GM18861 (cell line): Measurements from ENCODE around the gene TUBA1C.

Experiments
- ATAC-seq: cut with Tn5 transposase; IDR thresholded peaks from one replicate; pipeline ENCODE4 v1.9.1; 2021; ENCODE audit not compliant: unreplicated experiment

The TUBA1C gene

DNA sequence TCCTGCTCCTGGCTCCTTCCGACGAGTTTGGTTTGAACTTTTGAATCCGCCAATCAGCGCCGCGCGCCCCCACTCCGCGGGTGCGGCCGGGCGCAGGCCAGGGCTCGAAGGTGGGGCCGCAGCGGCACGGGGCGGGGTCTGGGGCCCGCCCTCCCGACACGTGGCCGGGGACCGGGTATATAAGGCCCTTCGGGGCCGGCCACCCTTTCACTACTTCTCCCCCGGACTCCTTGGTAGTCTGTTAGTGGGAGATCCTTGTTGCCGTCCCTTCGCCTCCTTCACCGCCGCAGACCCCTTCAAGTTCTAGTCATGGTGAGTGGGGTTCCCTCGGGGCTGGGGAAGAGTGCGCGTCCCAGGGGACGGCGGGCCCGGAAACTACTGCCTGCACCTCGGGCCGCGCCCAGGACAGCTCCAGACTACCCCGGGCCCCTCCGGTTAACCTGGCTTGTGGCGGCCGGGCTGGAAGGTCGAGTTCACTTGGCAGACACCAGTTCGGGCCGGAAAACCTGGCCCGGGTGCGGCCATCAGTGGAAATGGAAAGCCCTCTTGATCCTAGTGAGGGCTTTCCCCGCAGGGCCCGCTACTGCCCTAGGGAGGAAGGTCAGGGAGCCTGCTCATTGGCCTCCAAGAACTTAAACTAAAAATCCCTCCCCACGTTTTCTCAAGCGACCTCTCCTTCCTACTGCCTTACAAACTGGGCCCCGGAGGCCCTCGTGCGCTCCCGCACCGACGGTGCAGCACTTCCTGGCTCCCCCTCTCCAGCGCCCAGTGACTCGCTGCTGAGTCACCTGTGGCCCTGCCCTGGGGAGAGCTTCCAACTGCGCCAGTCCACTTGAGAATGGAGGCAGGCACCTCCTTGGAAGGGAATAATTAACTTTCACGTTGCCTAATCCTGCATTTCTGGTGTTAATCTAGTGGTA, at the start of gene TUBA1C:
Gene TUBA1C, plus strand, starts transcription at position 210 of the 920 bp plus-strand sequence. Its CDS starts 100 bp downstream, at position 310.
- peak; percentile 73 for ATAC-seq

DNA sequence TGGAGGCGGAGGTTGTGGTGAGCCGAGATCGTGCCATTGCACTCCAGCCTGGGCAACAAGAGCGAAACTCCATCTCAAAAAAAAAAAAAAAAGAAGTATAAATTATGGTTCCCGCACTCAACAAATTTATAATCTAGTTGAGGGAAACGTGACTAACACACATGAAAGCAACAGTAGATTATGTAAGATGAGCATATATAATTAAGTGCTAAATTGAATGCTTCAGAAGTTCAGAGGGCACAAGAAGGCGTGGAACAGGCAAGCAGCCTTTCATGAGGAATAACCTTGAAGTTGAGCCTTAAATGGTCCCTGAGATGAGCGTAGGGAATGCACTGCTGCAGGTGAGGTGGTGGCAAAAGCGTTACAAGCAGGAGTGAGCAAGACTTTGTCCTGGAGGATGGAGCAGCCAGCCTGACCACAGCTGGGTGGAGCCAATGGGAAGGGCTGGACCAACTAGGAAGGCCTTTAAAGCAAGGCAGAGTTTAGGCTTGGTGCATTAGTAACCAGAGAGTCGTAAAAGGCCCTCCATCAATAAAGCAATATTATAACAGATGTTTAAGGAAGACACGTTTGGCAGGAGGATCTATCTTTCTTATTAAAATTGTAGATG, 45.4 kb upstream of the TUBA1C start:
- ATAC-seq, result no peak

- ATAC-seq, result no peak
Measured at GRCh38 chr12:49220972-49221371, 43.9 kb upstream of the TUBA1C start.

DNA sequence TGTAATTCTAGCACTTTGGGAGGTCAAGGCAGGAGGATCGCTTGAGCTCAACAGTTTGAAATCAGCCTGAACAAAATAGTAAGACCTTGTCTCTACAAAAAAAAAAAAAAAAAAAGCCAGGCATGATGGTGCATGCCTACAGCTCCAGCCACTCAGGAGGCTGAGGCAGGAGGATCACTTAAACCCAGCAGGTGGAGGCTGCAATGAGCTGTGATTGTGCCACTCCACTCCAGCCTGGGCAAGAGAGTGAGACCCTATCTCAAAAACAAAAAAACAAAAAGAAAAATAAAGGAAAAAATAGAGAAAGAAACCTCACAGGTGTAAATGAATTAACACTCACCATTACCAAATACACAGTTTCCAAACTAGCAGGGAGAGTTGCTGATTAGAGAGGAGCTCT, 41.8 kb upstream of the TUBA1C start:
- no peak for ATAC-seq

DNA sequence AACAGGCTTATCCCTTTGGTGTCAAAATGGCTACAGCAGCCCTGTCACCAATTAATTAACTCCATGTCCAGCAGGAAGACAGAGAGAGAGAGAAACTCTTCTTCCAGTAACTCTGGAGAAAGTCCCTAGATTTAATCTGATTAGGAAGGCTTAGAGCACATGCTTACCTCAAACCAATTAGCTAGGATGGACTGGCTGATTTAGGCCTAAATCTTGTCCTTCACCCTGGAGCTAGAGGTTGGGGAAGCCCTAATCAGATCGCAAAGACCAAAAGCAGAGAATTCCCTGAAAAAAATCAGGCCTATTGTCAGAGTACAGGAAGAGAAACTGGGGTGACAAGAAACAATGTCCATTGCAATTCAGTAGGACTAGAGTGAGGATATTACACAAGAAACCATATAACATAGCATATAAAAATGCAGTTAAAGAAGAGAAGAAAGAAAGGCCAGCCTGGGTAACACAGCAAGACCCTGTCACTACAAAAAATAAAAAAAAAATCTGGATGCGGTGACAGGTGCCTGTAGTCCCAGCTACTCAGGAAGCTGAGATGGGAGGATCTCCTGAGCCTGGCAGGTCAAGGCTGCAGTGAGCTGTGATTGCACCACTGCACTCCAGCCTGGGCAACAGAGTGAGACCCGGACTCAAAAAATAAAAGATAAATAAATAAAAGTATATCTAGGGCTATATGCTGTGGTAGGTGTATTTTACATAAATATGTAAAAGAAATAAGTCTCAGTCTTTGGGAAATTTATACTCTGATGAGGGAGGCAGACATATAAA, 41.1 kb upstream of the TUBA1C start:
- no peak for ATAC-seq

DNA sequence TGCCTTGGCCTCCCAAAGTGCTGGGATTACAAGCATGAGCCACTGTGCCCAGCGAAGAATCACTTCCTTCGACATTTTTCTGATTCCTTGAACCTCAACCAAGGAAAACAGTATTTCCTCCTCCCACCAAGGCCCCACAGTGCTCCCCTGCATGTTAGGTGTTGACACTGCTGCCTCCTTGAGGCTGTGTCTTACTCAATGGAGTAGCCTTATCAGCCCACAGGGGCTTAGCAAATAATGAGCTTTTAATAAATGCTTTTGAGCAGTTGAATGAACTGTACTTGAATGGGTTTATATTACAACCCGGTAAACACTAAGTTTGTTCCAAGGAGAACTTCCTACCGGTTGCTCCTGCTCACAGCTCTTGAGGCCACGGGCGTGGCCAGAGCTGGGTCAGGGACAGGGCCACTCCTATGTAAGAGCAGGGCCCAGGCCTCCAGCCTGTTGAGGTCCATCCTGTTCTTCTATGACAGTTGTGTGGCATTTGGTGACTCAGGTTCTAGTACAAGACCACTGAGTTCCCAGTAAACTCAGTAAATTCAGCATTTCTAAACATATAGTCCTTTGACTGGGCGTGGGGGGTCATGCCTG, 39.2 kb upstream of the TUBA1C start:
- ATAC-seq, result no peak

GRCh38 chr12:49227713-49228112, 37.2 kb upstream of the TUBA1C start:
- ATAC-seq, result no peak

DNA sequence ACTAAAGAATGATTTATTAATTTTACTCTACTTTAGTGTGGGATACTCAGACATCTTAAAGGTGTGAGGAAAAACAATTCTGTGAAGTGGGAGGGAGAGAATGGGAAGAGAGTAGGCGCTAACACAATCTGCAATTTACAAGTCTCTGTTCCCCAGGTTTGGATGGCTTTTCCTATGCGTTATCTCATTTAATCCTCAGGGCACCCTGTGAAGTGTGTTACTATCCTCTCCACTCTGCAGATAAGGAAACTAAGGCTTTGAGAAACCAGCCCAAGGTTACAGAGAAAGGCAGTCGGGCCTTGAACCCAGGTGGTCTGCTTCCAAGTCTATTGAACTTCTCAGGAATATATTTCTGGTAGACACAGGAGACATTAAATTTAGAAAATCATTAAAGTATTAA, 36.2 kb upstream of the TUBA1C start:
- ATAC-seq, result no peak

DNA sequence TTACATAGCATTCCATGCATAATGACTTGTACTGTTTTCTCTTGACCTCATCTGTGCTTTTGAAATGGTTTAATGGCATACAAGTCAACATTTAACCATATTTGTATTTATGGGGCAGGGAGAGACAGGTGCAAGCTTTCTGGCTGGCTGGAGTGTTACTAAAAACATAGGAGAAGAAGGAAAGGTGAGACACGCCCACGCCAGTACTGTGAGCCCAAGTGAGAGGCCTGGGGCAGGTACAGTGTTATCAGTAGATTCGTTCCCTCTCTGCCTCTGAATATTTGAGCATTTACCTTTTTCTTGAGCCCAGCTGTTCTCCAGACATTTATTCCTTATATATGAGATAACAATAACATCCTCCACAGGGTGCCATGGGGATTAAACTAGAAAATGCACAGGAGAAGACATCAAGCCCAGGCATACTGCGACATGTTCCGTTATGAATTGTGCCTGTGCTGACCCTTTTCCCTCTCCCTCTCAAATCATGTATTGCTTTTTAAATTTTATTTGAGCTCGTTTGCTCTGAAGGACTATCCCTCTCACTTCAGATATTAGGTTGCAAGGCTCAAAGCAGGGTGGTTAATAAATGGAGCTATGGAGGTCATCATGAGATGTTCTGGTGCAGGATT, 34.6 kb upstream of the TUBA1C start:
- no peak for ATAC-seq

DNA sequence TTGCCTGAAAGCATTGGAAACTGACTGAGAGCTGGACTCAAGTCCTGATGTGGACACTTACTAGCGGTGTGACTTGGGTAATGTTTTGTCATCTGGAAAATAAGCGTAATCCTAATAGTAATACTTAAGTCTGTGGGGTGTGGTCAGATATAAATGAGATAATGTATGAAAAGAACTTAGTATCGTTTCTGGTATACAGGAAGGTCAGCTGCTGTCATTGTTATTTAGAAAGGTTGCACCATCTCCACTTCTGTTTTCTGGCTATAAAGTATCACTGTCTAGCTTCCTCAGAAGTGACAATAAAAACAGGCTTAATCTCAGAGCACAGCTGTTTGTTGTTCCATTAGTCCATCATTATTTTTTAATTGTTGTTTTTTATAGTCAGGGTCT, 34.1 kb upstream of the TUBA1C start:
- no peak for ATAC-seq

GRCh38 chr12:49231878-49232655, 32.8 kb upstream of the TUBA1C start:
- no peak for ATAC-seq

DNA sequence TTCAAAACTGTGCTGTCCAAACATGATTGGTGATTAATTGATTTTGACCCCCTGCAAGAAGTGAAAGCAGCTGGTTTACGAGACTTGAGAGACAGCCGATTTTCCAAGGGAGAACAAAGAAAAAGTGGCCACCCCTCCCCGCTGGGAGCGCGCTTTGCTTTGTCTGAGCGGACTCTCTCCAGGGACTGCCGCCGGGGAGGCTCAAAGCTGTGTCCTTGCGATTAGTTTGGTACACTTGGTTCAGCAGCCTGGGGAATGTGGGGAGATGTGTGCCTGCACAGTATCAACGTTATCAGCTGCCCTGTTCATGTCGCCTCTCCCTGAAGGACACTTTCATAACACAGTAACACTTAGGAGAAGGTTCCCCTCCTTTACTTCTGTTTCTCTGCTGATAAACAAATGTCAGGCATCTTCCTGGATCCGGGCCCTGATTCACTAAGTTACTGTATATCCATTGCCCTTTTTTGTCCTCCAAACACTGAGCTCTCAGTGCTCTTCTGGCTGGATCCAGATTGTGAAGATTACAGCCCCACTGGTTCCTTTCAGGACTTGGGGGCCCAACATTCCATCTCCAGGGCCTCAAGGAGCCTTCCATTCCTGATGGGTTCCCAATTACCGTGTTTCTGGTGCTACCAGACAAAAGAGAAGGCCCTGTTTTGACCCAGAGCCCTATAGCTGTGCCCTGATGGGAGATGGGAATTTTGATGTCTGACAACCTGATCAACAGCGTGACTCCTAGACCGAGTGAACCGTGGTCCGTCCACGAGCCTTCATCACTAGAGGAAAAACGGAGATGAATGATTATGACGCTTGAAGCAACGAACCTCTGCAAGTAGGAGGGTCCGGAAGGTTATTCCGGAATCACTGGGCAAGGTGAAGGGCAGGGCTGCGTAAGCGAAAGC, 31.7 kb upstream of the TUBA1C start:
- ATAC-seq, result no peak

DNA sequence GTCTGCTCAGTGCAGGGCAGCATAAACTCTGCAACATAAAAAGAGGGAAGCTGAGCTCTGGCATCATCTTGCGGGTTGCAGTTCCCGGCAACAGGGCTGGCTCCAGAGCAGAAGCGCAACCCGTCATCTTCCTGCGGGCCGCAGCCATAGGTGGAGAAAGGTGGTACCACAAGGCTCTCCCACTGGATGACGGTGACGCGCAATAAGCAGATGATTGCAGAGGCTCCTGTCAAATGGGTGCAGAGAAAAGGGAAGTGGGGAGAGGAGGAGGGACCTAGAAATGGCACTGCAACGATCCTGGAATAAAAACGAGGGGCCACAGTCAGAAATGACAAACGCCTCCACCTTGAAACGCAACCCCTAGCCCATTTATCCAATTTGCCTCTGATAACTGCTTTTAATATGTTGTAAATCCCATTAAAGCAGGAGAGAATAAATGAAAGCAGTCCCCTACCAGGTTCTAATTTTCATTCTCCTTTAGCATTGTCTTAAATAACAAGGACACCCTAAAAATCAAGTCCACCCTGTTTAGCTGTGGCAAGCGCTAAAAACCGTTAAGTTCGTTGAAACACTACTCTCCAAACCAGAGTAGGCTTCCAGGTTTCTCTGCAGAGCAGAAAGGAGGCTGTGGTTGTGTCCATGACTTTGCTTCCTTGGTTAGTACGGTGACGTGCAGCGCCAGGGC, 30.9 kb upstream of the TUBA1C start:
- ATAC-seq, result no peak

GRCh38 chr12:49236423-49236822, 28.5 kb upstream of the TUBA1C start:
- no peak for ATAC-seq

- ATAC-seq, result no peak
Measured at GRCh38 chr12:49243631-49244030, 21.3 kb upstream of the TUBA1C start.

GRCh38 chr12:49244176-49244575, 20.7 kb upstream of the TUBA1C start:
- ATAC-seq, result no peak

DNA sequence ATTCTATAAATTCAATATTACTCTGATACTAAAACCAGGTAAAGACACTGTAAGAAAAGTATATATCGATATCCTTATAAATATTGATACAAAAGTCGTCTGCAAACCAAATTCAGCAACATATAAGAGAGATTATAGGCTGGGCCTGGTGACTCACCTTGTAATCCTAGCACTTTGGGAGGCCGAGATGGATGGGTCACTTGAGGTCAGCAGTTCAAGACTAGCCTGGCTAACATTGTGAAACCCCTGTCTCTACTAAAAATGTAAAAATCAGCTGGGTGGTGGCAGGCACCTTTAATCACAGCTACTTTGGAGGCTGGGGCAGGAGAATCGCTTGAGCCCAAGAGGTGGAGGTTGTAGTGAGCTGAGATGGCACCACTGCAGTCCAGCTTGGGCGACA, 13.5 kb upstream of the TUBA1C start:
- no peak for ATAC-seq

- ATAC-seq, result no peak
Measured at GRCh38 chr12:49253033-49253623, 11.8 kb upstream of the TUBA1C start.
